GM18508 (cell line): ENCODE results near the gene ABTB2.
"Not testable (repeated sequence)": the region's sequence is repeated elsewhere in the genome, so short reads cannot be mapped to it uniquely, and the experiment has no call there.

Source experiments
- ATAC-seq: cut with Tn5 transposase; IDR thresholded peaks from one replicate; pipeline ENCODE4 v1.9.1; 2021; ENCODE audit warnings: moderate number of reproducible peaks; ENCODE audit not compliant: insufficient read depth, unreplicated experiment

ABTB2 gene

DNA sequence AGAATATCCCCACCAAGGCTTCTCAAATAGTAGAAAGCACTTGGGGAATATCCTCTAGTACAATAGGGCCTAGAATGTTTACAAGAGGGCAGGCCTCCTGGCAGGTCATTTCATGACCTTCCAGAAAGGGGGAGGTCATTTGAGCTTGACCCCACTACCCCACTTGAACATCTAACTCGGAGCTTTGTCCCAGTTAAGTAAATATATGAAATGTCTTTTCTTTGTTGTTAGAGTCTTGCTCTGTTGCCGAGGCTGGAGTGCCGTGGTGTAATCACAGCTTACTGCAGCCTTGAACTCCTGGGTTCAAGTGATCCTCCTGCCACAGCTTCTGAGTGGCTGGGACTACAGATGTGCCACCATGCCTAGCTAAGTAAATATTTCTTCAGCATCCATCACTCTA lies 108.4 kb downstream of the ABTB2 start:
- no peak for ATAC-seq

DNA sequence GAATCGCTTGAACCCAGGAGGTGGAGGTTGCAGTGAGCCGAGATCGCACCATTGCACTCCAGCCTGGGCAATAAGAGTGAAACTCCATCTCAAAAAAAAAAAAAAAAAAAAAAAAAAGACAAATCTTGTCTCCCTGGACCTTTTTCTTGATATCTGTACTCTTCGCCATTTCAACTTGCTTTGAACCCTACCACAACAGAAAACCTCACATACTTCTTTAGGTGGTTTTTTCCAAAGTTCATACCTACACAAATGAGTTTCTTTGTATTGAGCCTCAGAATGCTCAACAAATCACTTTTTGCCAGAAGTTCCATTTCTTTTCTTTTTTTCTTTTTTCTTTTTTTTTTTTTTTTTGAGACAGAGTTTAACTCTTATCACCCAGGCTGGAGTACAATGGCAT lies 111.3 kb downstream of the ABTB2 start:
- ATAC-seq, result not testable (repeated sequence)

DNA sequence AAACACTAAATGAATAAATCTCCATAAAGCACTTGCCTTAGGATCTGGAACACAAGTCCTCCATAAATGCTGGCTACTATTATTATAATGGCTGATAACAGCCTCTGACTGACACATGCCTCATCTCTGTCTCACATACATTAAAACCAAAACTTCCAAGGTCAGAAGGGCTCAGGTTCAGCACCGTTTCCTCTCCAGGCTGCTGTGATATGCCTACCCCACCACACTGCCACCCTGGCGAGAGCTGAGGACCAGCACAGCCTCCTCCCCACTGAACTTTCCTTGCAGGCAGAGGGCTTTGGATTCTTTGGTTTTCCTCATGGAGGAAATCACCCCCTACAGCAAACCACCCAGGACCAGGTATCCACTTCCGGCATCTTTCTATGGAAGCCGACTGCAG lies 112.8 kb downstream of the ABTB2 start:
- no peak for ATAC-seq

DNA sequence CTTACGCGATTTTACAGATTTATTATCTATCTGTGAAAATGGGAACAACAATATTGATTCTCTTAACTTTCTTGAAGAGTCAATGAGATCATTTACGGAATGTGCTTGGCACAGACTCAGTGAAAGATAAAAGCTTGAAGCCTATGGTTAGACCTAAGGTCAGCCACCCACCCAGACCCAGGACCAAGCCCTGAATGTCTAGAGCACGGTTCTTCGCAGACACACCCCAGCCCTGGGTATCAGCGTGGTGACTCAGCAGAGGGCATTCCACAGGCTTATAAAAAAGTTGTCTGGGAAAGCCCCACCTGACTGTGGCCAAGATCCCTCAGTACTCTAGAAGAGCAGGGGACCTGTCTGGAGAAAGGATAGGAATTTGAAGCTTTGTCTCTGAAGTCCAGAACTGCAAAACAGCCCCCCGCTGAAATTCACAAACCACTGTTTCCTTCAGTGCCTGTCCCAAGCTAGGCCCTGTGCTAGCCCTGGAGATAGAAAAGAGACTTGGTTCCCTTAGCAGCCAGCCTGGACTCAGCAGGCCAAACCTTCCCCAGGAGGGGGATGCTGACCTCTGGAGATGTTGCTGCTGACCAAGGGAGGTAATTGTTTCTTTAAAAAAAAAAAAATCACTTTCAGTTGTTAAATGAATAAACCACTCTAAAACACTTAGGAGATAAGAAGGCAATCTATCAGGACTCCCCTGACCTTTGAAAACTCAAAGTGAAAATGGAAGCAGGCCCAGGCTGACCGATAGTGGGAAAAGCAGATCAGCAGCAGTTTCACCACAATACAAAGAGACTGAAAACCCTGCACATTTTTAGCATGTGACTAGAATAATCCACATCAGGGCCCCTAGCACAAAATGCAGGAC lies 114.0 kb downstream of the ABTB2 start:
- ATAC-seq, result peak; percentile 61

DNA sequence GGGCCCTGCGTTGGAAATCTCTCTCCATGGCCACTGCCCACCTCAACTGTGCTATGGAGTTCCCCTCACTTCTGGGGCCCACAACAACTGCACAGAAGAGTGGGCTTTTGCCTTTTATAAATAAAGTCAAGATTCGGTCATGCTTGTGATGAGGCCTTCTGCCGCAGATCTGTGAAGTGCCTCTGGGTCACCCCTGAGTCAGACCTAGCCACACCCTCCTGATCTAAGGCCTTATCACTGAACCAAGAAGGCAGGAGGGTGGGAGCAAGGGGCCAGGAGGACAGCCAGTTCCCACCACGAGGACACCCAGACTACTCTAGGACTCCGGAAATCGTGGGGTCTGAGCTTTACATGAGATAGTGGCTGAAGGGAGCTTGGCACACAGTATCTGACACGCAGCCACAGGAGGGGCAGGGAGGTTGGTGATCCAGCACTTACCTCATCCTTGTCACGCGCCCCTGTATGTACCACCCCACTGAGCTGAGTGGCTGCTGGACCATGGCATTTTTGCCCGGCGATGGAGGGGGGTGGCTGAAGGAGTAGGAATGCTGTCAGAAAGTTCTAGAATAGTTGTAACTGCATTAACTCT lies 115.7 kb downstream of the ABTB2 start:
- ATAC-seq, result no peak

DNA sequence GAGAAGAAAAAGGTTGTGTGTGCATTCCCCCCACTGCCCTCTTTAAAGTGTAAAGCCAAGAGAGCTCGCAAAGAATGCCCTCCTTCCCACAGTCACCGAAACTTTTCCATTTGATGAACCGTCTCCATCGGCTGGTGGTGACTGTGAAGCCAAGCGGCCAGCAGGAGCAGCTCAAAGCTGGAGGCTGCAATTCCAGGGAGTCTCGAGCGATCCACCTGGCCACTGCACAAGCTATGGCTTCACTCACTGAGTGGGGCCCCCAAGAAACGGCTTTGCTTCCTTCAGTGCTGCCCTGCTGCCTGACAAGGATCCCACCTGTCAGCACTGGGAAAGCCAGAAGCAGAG lies 117.7 kb downstream of the ABTB2 start:
- no peak for ATAC-seq

DNA sequence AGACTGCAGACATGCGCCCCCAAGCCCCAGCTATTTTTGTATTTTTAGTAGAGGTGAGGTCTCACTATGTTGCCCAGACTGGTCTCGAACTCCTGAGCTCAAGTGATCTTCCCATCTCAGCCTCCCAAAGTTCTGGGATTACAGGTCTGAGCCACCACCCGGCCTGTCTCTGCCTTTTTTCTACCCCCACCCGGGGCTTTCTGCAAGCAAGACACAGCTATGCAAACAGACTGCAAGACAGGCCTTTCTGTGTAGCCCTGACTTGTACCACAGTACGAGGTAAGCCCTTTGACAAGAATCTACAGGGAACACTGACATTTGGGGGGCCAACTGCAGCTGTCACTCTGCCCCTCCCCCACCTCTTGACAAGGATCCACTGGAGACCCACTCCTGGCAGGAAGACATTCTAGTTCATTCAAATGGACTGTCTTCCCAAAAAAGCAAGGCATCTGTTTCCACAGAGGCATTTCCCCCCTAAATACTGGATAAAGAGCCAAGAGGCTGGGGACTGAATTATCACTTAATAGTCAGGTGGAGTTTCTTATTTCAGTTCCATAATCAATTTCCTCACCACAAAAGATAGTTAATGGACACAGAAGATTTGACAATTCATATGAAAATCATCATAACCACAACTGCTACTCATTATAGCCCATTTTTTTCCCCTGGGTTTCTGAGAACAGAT lies 118.2 kb downstream of the ABTB2 start:
- no peak for ATAC-seq

DNA sequence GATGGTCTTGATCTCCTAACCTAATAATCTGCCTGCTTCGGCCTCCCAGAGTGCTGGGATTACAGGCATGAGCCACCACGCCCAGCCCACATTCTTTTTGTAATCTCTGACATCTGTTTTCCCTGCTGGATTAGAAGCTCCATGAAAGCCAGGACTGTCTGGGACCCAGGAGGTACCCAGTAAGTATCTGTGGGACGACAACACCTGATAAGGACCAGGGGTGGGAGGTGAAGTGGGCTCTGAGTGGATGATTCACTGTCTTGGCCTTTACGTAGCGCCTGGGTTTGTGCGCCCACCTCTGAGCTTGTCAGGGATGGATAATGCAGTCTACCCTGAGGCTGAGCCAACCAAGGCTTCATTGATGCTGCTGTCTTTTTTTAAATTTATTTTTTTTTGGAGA lies 118.8 kb downstream of the ABTB2 start:
- no peak for ATAC-seq

DNA sequence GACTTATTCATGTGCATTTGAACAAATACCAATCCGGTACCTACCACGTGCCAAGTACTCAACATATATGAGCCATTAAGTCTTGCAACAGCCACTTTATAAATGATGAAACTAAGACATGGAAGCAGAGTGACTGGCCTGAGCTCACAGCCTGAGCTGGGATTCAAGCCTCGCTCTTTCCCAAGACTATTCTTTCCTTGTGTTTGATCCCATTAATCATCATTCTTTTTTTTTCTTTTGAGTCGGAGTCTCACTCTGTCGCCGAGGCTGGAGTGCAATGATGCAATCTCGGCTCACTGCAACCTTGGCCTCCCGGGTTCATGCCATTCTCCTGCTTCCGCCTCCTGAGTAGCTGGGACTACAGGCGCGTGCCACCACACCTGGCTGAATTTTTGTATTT lies 119.3 kb downstream of the ABTB2 start:
- no peak for ATAC-seq

DNA sequence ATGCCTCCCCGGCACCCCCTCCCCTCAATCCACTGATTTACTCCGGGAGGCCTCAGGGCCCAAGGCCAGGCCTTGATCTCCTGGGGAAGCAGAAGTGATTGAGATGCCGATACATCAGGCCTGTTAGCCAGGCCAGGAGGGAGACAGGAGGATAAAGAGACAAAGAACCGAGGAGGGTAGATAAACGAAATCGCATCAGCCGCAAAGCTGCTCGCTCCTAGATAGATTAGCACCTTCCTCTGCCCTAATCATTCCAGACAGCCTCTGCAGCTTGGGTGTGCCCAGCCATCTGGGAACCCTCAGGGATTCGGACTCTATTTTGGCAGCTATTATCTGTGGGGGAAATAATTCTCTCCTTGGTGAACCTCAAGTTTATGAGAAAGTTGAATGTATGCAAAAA lies 121.2 kb downstream of the ABTB2 start:
- no peak for ATAC-seq

DNA sequence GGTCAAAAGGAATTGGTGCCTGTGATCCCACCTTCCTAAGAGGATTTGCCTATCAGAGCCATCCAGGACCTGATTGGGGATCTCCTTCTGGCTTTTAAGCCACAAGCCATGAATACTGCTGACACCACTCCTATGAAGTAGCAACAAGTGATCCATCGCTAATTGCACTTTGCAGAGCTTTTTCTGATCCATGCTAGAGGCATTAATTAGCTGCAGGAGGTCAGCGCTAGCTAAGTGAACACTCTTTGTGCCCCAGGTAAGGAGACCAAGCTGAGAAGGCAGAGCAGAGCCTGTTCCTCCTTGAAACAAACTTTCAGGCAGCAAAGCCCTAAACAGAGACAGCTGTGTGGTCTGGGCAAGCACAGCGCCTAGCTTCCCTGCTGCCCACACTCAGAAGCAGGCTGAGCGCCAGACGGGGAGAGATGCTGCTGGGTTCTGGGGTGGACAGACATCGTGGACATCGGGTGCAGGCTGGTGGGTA lies 122.2 kb downstream of the ABTB2 start:
- no peak for ATAC-seq

DNA sequence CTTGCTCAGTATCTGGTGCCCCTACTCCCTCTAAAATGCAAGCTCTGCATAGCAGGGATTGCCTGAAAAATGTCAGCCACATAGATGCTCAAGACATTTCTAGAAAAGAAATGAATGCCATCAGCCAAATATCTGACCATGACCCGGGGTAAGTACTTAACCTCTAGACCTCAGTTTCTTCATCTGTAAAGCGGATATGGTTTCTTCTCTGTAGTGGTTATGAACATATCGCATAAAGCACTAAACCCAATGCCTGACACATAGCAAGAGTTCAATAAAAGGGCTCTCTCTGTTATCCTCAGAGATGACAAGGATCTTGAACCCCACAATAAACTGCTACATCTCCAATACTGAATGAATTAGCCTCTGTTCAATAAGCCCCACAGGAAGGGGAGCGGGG lies 122.6 kb downstream of the ABTB2 start:
- ATAC-seq, result no peak

DNA sequence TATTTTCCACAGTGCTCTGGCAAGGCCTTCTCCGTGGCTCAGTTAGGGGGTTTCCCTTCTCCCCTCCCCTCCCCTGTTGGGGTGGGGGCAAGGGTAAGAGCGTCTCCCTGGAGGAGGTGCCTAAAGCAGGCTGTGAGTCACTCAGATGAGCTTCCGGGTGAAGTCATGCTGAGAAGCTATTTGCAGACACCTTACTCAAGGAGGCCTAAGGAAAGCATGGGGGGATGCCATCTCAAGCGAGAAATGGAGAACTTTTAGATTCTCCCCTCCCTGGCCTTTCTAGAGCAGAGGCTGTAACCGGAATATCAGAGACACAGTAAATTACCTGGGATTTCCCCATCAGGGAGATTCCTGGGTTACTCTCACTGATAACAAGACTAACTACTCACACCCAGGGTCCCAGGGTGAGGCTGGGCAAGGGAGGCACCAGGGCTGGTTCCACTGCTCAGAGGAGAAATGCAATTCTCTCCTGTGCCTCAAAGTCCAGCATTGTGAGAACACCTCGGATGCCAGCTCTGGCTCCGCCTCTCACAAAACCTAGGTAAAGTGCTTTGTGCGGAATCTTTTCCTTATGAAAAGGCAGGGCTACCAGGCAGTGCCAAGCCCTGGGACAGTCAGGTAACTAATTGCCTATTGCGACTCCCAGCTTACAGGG lies 123.6 kb downstream of the ABTB2 start:
- peak; percentile 42 for ATAC-seq

DNA sequence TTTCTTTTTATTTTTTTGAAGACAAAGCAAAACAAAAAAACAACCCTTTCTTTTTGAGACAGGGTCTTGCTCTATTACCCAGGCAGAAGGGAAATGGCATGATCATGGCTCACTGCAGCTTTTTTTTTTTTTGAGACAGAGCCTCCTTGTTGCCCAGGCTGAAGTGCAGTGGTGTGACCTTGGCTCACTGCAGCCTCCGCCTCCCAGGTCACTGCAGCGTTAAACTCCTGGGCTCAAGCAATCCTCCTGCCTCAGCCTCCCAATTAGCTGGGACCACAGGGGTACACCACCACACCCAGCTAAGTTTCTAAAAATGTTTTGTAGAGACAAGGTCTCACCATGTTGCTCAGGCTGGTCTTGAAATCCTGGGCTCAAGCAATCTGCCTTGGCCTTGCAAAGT lies 124.6 kb downstream of the ABTB2 start:
- ATAC-seq, result no peak

DNA sequence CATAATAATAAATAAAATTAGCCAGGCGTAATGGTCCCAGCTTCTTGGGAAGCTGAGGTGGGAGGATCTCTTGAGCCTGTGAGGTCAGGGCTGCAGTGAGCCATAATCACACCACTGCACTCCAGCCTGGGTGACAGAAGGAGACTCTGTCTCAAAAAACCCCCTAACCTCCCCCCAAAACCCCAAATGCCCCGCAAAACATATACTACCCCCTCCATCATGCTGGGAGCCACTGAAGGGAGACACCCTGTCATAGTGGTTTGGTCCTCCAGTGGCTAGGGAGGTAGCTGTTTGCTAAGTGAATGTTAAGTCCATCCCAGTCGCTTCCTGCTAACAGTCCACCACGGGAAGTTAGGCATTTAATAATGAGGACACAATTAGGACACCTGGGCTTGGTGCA lies 125.0 kb downstream of the ABTB2 start:
- ATAC-seq, result no peak

DNA sequence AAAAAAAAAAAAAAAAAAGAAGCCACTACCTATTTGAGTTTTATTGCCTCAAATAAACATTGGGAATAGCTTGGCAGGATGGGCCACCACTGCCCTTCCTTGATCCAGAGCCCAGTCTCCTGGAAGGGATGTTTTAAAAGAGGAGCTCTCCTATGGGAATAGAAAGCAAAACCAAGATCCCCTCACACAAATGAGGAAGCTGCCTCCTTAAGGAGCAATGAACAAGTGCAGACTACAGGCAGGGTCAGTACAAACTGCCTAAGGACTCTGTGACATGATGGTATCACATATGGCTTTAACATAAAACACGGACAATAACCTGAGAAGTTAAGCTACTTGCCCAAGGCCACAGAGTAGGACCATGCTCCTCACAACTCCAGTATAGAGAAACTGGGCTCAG lies 131.6 kb downstream of the ABTB2 start:
- no peak for ATAC-seq

DNA sequence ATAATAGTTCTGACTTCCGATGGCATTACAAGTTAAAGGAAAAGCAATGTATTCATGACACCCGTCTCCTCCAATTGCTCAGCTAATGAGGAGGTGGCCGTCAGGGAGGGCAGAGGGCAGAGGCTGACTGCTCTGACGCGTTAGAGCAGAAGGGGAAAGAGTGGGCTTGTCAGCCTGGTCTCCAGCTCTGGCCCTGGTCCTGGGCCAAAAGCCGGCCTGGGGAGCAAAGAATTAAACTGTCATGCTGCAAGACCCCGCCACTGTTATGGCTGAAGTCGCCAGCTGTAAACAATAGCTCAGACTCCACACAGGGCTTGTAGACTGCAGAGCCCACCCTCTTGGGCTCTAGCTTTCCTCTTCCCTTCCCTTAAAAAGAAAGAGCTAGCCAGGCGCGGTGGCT lies 132.7 kb downstream of the ABTB2 start:
- ATAC-seq, result no peak

DNA sequence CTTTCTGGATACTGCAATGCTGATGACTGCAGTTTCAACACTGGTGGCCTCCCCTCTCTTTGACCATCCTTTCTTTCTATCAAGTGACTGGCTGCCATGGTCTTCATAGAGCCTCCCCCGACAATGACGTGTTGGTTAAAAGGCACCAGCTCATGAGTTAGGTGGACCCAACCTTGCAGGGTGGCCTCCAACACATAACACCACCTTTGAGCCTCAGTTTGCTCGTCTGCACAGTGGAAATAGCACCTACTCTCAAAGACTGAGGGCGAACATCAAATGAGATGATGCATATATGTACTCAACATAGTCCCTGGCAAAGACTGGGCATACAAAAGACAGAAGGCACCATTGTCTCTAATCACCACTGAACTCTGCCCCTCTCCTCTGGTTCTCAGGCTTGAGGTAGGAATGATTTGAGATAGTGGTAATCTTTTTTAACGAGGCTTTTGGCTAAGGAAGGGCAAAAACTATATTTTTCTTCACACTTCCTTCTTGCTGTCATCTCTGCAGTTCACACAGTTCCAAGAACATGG lies 133.3 kb downstream of the ABTB2 start:
- no peak for ATAC-seq

DNA sequence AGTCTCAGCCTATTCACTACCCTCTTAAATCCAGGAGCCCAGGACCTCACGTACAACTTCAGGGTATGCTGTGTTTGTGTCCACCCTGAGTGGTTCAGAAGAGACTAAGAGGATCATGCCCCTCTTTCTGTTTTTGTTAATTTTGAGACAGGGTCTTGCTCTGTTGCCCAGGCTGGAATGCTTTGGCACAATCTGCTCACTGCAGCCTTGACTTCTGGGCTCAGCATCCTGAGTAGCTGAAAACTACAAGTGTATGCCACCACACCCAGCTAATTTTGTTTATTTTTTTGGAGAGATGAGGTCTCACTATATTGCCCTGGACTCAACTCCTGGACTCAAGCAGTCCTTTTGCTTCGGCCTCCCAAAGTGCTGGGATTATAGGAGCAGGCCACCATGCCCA lies 133.9 kb downstream of the ABTB2 start:
- ATAC-seq, result no peak

DNA sequence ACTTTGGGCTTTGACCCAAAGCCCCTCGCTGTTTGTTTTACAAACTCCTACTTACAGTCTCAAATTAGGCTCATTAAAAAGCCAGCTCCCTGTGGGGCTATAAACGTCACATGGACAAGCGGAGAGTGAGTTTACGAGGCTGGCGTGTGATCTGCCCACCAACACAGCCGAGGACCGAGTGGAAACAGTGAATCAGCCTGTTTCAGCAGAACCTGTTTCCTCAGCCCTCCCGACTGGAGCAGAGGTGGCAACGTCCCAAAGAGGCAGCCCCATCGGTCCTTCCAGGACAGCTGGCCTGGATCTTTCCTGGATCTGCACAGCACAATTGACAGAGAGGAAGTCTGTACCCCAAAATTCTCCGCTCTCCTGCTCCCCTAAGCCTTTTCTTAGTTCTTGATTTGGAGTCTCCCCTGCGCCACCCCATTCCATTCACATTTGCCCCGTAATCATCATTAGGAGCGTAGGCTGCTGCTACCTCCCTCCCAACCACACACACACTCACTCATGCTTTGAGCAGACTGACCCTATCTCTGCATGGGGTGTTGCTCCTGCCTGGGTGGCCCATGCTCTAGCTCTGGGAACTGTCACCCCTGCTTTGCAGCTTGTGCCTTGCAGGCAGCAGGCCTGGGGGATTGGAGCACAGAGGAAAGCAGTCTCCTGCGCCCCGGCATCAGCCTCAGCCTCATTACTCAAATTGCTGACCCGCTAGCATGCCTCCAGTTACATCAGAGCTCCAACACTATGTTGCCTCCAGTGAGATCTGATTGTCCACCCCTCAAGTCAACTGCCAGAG lies 134.6 kb downstream of the ABTB2 start:
- no peak for ATAC-seq
